IMR-90 (cell line): Measurements from ENCODE around the gene CEBPA. TPM values are rescaled to one million over a fixed set of nuclear protein-coding genes. Genes with fewer than 3 reads are reported as not detected.

Experiments used
- ATAC-seq: fragments of 200-7000 bp; cut with Tn5 transposase; 2 replicates; pipeline ENCODE4 v1.9.1; 2020; ENCODE audit warnings: low read depth, mild to moderate bottlenecking, moderate library complexity
- BruUV-seq: library from RNA; stranded (reverse); fragments of 400-500 nt; replicated peaks from 2 replicates; lab custom pipeline; 2021; lab: Mats Ljungman, UMichigan
- CTCF ChIA-PET: fragments of 300-600 bp; formaldehyde crosslinking; extraction: SDS; loops from one replicate; lab custom pipeline; 2021; ENCODE audit warnings: antibody characterized with exemption; lab: Yijun Ruan, JAX
- POLR2A ChIA-PET: fragments of 300-600 bp; sonication (Branson Sonifier 250); formaldehyde crosslinking; loops from one replicate; lab custom pipeline; 2022; ENCODE audit warnings: antibody characterized with exemption; ENCODE audit not compliant: unreplicated experiment; lab: Charles Lee
- DNase-seq: peaks from one replicate; pipeline ENCODE4 v3.0.0; 2013
- H2AFZ ChIP-seq: replicated peaks from 2 replicates; pipeline ENCODE3; 2013; ENCODE audit warnings: low read length, mild to moderate bottlenecking; ENCODE audit not compliant: poor library complexity
- H2AK5ac ChIP-seq: 2 replicates; pipeline ENCODE4 v1.6.1; 2013; ENCODE audit warnings: low read depth, low read length, inconsistent platforms
- H2AK9ac ChIP-seq: replicated peaks from 2 replicates; pipeline ENCODE3; 2013; ENCODE audit warnings: mild to moderate bottlenecking, low read depth, low read length, moderate library complexity; ENCODE audit not compliant: poor library complexity
- H2BK120ac ChIP-seq: 2 replicates; pipeline ENCODE4 v1.6.1; 2013; ENCODE audit warnings: low read depth, low read length, inconsistent platforms
- H2BK15ac ChIP-seq: 3 replicates; pipeline ENCODE4 v1.6.1; 2013; ENCODE audit warnings: low read depth, low read length, inconsistent platforms
- H2BK20ac ChIP-seq: 2 replicates; pipeline ENCODE4 v1.6.1; 2013; ENCODE audit warnings: low read depth, mild to moderate bottlenecking, inconsistent platforms, low read length, moderate library complexity
- H2BK5ac ChIP-seq: 2 replicates; pipeline ENCODE4 v1.6.1; 2013; ENCODE audit warnings: mild to moderate bottlenecking, low read depth, low read length, inconsistent platforms; ENCODE audit not compliant: poor library complexity, severe bottlenecking
- H3K14ac ChIP-seq: replicated peaks from 2 replicates; pipeline ENCODE4 v1.6.1; 2013; ENCODE audit warnings: low read depth, low read length, inconsistent platforms
- H3K18ac ChIP-seq: 2 replicates; pipeline ENCODE4 v1.6.1; 2013; ENCODE audit warnings: low read depth, low read length, control low read depth
- H3K23ac ChIP-seq: 2 replicates; pipeline ENCODE4 v1.6.1; 2013; ENCODE audit warnings: low read depth, low read length, inconsistent platforms
- H3K27ac ChIP-seq: 2 replicates; pipeline ENCODE4 v1.5.1; 2013; ENCODE audit warnings: mild to moderate bottlenecking, control low read depth, low read length; ENCODE audit not compliant: insufficient read depth
- H3K27me3 ChIP-seq: 2 replicates; pipeline ENCODE4 v1.6.1; 2013; ENCODE audit warnings: low read length; ENCODE audit not compliant: control insufficient read depth, insufficient read depth
- H3K36me3 ChIP-seq: 2 replicates; pipeline ENCODE4 v1.6.1; 2013; ENCODE audit warnings: low read length, mixed read lengths; ENCODE audit not compliant: control insufficient read depth, insufficient read depth
- H3K4ac ChIP-seq: 2 replicates; pipeline ENCODE4 v1.6.1; 2013; ENCODE audit warnings: low read depth, low read length, inconsistent platforms
- H3K4me1 ChIP-seq: 2 replicates; pipeline ENCODE4 v1.6.1; 2013; ENCODE audit warnings: low read length, mixed read lengths; ENCODE audit not compliant: control insufficient read depth, insufficient read depth
- H3K4me2 ChIP-seq: 2 replicates; pipeline ENCODE4 v1.6.1; 2013; ENCODE audit warnings: low read depth, mild to moderate bottlenecking, control low read depth, low read length, moderate library complexity
- H3K4me3 ChIP-seq: 2 replicates; pipeline ENCODE4 v1.5.1; 2013; ENCODE audit warnings: low read depth, mild to moderate bottlenecking, control low read depth, low read length, moderate library complexity; ENCODE audit not compliant: insufficient read depth
- H3K56ac ChIP-seq: 2 replicates; pipeline ENCODE4 v1.6.1; 2013; ENCODE audit warnings: low read length, inconsistent platforms; ENCODE audit not compliant: insufficient read depth; ENCODE audit errors: extremely low read depth
- H3K79me1 ChIP-seq, 2 experiments: 2 replicates each; pipeline ENCODE4 v1.6.1; 2013; ENCODE audit warnings: low read length in 2 of 2, inconsistent platforms in 1 of 2, low read depth in 1 of 2
- H3K9ac ChIP-seq: 2 replicates; pipeline ENCODE4 v1.6.1; 2013; ENCODE audit warnings: low read depth, low read length, control low read depth
- H3K9me1 ChIP-seq: 2 replicates; pipeline ENCODE4 v1.6.1; 2013; ENCODE audit warnings: low read length, inconsistent platforms; ENCODE audit not compliant: insufficient read depth
- H3K9me3 ChIP-seq: 2 replicates; pipeline ENCODE4 v1.6.1; 2013; ENCODE audit warnings: low read length; ENCODE audit not compliant: control insufficient read depth, insufficient read depth
- H4K20me1 ChIP-seq: 2 replicates; pipeline ENCODE4 v1.6.1; 2013; ENCODE audit warnings: low read length, inconsistent platforms; ENCODE audit not compliant: insufficient read depth
- H4K5ac ChIP-seq: 2 replicates; pipeline ENCODE4 v1.6.1; 2013; ENCODE audit warnings: mild to moderate bottlenecking, low read depth, low read length, control low read depth
- H4K8ac ChIP-seq, 2 experiments: 2 replicates each; pipeline ENCODE4 v1.6.1; 2013; ENCODE audit warnings: low read depth in 2 of 2, low read length in 2 of 2, control low read depth in 1 of 2, inconsistent platforms in 1 of 2
- H4K91ac ChIP-seq: 2 replicates; pipeline ENCODE4 v1.6.1; 2013; ENCODE audit warnings: low read depth, low read length, inconsistent platforms; ENCODE audit not compliant: insufficient read depth
- CEBPB ChIP-seq: IDR thresholded peaks from 2 replicates; pipeline ENCODE4 v1.6.1; 2012; ENCODE audit warnings: low read depth, low read length, improper control_type of control experiment
- CHD1 ChIP-seq: IDR thresholded peaks from 2 replicates; pipeline ENCODE4 v1.6.1; 2012; ENCODE audit warnings: low read depth, low read length, improper control_type of control experiment
- FOS ChIP-seq: fragments of 150-350 bp; IDR thresholded peaks from 2 replicates; pipeline ENCODE4 v1.6.1; 2016; ENCODE audit warnings: low read depth, low read length
- WGBS, 2 experiments: methylation state at CpG; one replicate each; pipeline versions ENCODE4 v1.1.5 to v1.1.7; 2013; ENCODE audit warnings: missing lambda C conversion rate in 2 of 2; ENCODE audit not compliant: insufficient read length in 1 of 2; ENCODE audit errors: extremely low coverage in 2 of 2; 5-methylcytosine and 5-hydroxymethylcytosine counted together
- dilution Hi-C: fragments of 300-500 bp; cut with HindIII; formaldehyde crosslinking; loops from one replicate; pipeline ENCODE4 v1.14.3; 2018; ENCODE audit warnings: low sequenced_read_pairs; ENCODE audit not compliant: unreplicated experiment
- in situ Hi-C: fragments of 300-500 bp; cut with MboI; formaldehyde crosslinking; loops from 3 replicates; pipeline ENCODE4 v1.14.3; 2019; ENCODE audit warnings: low sequenced_read_pairs, inconsistent platforms, mixed read lengths
- intact Hi-C: fragments of 100-400 bp; cut with micrococcal nuclease; formaldehyde crosslinking; loops from 2 replicates; pipeline ENCODE4 v1.10.0; 2022
- polyA plus RNA-seq, 3 experiments: library from polyadenylated mRNA; depleted of rRNA; stranded (reverse); fragments of >200 nt; gene quantifications; 2 replicates each; pipeline ENCODE4 v1.2.3, GENCODE V29; 2012; ENCODE audit warnings: low replicate concordance in 1 of 3
- total RNA-seq: library from RNA; depleted of rRNA; stranded (reverse); fragments of >200 nt; gene quantifications from 2 replicates; pipeline ENCODE4 v1.2.3, GENCODE V29; 2012

CEBPA gene
- total and polyA plus RNA-seq, 2 of the 4 experiments (the other 2 are of a cell fraction), result under 0.01 to 0.09 TPM

DNA sequence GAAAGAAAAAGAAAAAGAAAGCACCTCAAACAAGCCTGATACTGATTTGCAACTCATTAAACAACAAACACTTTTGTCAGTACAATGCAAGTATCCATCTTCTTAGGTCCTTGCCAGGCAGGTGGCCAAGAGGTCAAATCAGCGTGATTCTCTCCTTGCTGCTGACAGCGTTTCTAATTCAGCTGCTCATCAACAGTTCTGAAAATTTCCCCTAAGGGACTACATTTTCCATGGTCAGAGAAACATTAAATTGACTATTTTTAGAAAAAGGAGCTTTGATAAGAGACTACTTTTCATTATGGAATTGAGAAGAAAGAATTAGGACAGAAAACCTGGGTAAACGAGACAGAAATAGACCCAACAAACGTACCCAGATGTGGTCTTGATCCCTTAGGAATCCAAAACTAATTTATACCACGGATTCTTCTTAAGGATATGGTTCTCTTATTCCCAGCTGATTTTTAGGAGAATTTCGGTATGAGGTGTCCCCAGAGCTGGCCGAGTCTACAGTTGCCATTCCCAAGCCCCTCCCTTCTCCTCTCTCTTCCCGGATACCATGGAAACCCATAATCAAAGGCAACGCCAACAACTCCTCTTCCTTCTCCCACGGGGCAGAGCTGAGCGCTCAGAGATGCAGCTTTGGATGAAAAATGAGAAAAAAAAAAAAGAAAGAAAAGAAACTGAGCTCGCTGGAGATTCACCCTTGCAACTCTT, 41.7 kb upstream of the CEBPA start:
- no peaks in the 10 kb centered on the region for H3K9me3 ChIP-seq
- H3K23ac ChIP-seq, result no peak overlapping the region
- H2AK5ac ChIP-seq, result no peak overlapping the region
- no peak overlapping the region for H3K4me2 ChIP-seq
- DNase-seq (no peak), ATAC-seq (no peak)
- POLR2A ChIA-PET, result interaction anchor here (0.6 kb wide), 1 partner anchor 231 kb away, joined by 3 read pairs; no protein-coding TSS in a partner anchor
- H4K91ac ChIP-seq, result no peak overlapping the region
- H2AFZ ChIP-seq, result no peak overlapping the region
- no peak overlapping the region for H3K9ac ChIP-seq
- no peak overlapping the region for H2BK20ac ChIP-seq
- no peaks in the 10 kb centered on the region for H3K79me1 ChIP-seq
- CTCF ChIA-PET, result interaction anchor here (0.6 kb wide), 1 partner anchor 734 kb away, joined by 3 read pairs; no protein-coding TSS in a partner anchor
- H2BK5ac ChIP-seq, result no peak overlapping the region
- no peak overlapping the region for H3K4me3 ChIP-seq
- H4K8ac ChIP-seq, result no peak overlapping the region
- WGBS, 2 experiments, result no CpG with 5 or more reads among the region's 12 CpGs
- intact Hi-C loops (no loop called here), dilution Hi-C loops (no loop called here), in situ Hi-C loops (no loop called here)
- no peak overlapping the region for H2BK15ac ChIP-seq
- H3K18ac ChIP-seq, result no peak overlapping the region
- H3K14ac ChIP-seq, result no peak overlapping the region
- no peak overlapping the region for H3K56ac ChIP-seq
- H3K9me1 ChIP-seq, result no peaks in the 10 kb centered on the region
- no peak overlapping the region for H2BK120ac ChIP-seq
- H3K27ac ChIP-seq, result no peak overlapping the region
- no peak overlapping the region for H2AK9ac ChIP-seq
- H3K27me3 ChIP-seq, result peaks cover 6% of the 10 kb centered on the region
- BruUV-seq, result no TSS peak
- no peak for TF ChIP-seq CEBPB
- TF ChIP-seq FOS, result no peak
- no peak for TF ChIP-seq CHD1
- no peaks in the 10 kb centered on the region for H4K20me1 ChIP-seq
- no peaks in the 10 kb centered on the region for H3K36me3 ChIP-seq
- no peak overlapping the region for H3K4ac ChIP-seq
- H4K5ac ChIP-seq, result no peak overlapping the region
- H3K4me1 ChIP-seq, result no peaks in the 10 kb centered on the region
